Glomerular endothelial cell (primary cell): ENCODE data around the gene OR5D16. TPM values are rescaled to one million over a fixed set of nuclear protein-coding genes. Genes with fewer than 3 reads are reported as not detected.
"Not testable (repeated sequence)": the region's sequence is repeated elsewhere in the genome, so short reads cannot be mapped to it uniquely, and the experiment has no call there.

Experiments
- DNase-seq: peaks from one replicate; pipeline ENCODE4 v3.0.0-alpha.2; 2011; ENCODE audit warnings: low read depth, low spot score; ENCODE audit errors: extremely low read depth
- total RNA-seq: library from RNA; depleted of rRNA; stranded (reverse); fragments of >200 nt; gene quantifications from 2 replicates; pipeline ENCODE4 v1.2.3, GENCODE V29; 2015

OR5D16 gene
- total RNA-seq: not detected in 2 replicates

DNA sequence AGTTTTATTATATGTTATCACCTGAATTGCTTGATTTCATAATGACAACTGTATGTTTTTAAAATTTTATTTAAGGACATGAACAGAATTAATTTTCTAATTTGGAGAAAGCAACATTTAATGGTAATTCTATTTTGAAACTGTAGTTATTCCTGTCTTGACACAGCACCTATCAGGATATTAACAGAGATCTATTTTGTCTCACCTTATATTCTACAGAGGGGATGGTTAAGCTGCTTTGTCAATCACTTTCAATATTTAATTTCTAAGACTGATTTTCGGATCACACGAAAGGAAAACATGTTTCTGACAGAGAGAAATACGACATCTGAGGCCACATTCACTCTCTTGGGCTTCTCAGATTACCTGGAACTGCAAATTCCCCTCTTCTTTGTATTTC lies at the start of gene OR5D16:
TSS of gene OR5D16 (plus strand) at position 301 of the 400 bp plus-strand sequence. CDS start at position 301, 0 bp downstream.
- no peak for DNase-seq

GRCh38 chr11:55791606-55792005 lies 46.9 kb upstream of the OR5D16 start:
- no peak for DNase-seq

DNA sequence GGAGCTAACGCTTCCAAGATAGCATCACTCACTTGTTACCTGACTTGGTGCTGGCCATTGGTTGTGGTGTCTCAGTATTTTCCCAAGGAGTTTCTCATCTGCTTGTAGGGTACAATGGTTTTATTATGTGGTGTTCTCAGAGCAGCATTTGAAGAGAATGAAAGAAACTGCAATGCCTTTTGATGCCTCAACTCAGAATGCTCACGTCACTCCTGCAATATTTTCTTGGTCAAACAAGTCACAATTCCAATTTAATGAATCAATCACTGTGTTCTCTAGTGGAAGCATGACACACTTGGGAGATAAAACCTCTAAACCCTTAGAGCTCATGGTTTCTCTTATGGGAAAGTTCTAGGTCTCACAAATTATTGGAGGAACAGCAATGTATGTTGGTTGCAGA lies 45.2 kb upstream of the OR5D16 start:
- no peak for DNase-seq

DNA sequence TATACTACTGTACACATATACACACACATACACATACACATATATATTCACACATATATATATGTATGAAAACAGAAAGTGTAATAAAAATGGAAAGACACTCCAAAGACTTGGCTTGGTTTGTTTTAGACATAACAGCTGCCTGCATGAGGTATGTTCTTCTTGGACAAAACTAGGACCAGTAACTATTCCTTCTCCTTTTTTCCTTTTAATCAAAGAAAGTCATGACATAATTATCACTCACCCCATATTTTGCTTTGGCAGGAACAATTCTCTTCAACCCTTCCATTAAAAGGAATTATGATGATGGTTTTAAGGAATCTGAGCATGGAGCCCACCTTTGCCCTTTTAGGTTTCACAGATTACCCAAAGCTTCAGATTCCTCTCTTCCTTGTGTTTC lies 43.3 kb upstream of the OR5D16 start, which contains the start of gene OR5D14:
TSS of gene OR5D14 (plus strand) at position 301 of the 400 bp plus-strand sequence. CDS start at position 301, 0 bp downstream.
- no peak for DNase-seq

DNA sequence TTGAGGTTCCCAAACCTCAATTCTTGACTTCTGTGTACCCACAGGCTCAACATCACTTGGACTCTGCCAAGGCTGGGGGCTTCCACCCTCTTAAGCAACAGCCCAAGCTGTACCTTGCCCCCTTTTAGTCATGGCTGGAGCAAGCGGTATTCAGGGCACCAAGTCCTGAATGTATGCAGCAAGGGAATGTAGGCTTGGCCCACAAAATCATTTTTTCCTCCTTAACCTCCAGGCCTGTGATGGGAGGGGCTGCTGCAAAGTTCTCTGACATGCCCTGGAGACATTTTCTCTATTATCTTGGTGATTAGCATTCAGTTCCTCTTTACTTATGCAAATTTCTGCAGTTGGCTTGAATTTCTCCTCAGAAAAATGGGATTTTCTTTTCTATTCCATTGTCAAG lies 32.3 kb upstream of the OR5D16 start:
- DNase-seq: no peak

GRCh38 chr11:55811067-55811466 lies 27.5 kb upstream of the OR5D16 start, which contains the start of gene OR5L1:
TSS of gene OR5L1 (plus strand) at chr11:55811367. CDS start at chr11:55811467, 100 bp downstream.
- no peak for DNase-seq

GRCh38 chr11:55819330-55819729 lies 19.2 kb upstream of the OR5D16 start, which contains the start of gene OR5D18:
TSS of gene OR5D18 (plus strand) at chr11:55819630. CDS start at chr11:55819630, 0 bp downstream.
- DNase-seq: no peak

GRCh38 chr11:55826919-55827318 lies 11.6 kb upstream of the OR5D16 start, which contains the start of gene OR5L2:
TSS of gene OR5L2 (plus strand) at chr11:55827219. CDS start at chr11:55827219, 0 bp downstream.
- DNase-seq: no peak

DNA sequence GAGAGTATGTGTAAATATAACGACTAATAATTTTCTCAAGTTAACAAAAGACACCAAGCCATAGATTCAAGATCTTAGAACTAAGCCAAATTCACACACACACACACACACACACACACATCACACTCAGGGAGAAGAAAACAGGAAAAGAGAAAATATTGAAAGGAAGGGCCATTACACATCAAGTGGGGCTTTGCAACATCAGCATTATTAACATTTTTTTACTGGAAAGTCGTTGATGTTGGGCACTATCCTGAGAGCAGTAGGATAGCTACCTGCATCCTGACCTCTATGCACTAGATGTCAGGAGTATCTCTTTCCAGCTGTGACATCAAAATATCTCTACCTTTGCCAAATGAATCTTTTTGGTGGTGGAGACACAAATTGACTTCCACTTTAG lies 8.9 kb downstream of the OR5D16 start:
- no peak for DNase-seq

GRCh38 chr11:55849037-55849436 lies 10.5 kb downstream of the OR5D16 start:
- DNase-seq: no peak

GRCh38 chr11:55852141-55852540 lies 13.6 kb downstream of the OR5D16 start:
- DNase-seq: no peak

DNA sequence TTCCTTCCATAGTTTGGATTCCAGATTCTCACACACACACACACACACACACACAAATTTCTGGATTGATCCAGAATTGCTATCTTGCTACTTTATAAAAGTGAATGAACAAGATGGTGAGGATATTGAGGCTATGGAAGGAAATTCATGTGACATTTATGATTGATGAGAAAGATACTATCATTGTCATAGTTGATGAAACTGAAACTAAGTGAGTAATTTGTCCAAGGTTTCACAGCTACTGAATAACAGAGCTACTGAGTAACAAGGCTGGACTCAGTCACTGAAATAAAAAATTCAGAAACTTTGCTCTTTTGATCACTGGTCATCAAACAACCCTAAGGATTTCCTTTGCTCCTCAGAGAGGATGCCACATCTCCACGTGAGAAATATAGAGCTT lies 16.2 kb downstream of the OR5D16 start:
- no peak for DNase-seq

DNA sequence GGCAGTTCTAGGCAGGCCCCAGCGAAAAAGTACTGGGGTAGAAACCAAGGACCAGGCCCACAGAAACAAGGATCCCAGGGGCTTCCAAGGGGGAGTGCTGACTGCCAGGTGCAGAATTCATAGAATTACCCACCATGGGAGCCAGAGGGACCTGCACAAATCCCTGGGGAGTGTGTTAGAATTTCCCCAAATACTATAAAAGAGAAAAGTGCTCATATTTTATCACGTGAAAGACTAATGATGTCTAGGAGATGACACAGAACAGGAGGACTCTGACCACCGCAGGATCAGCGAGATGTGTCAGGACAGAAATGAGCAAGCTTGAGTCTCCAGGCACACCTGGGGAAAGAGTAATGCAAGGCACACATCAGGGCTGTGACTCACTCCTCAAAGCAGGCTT lies 28.8 kb downstream of the OR5D16 start:
- not testable (repeated sequence) for DNase-seq

DNA sequence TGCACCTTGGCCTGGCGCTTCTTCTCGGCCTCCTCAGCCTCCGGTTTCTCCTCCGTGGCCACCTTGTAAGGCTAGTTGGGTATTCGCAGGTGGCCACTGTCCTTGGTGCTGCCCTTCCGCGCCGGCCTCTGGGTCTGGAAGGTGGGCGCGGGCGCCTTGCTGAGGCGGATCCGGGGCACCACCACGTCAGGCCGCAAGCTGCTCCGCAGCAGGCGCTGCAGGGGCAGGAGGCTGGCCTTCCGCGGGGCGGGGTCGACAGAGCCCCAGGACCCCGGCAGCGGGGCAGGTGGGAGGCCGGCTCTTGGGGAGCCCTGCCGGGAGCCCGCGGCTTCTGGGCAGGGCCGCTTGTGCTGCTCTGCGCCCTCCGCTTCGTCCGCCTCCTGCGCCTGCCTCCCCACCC lies 34.2 kb downstream of the OR5D16 start:
- not testable (repeated sequence) for DNase-seq

DNA sequence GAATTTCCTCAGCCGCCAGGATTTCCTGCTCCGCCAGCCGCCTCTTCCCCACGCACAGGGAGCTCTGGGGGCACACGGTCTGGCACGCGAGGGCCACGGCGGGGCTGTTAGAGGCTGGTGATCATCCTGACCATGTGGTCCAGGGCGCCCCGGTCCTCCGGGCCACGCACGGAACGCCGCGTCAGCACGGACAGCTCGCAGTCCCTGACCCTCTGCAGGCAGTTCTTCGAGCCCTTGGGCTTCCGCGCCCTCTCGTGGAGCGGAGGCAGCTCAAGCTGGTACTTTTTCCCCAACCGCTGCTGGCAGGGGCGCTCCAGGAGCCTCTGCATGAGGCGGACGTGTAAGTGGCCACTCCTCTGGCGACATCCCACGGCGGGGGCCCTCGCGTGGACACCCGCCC lies 34.6 kb downstream of the OR5D16 start:
- not testable (repeated sequence) for DNase-seq

DNA sequence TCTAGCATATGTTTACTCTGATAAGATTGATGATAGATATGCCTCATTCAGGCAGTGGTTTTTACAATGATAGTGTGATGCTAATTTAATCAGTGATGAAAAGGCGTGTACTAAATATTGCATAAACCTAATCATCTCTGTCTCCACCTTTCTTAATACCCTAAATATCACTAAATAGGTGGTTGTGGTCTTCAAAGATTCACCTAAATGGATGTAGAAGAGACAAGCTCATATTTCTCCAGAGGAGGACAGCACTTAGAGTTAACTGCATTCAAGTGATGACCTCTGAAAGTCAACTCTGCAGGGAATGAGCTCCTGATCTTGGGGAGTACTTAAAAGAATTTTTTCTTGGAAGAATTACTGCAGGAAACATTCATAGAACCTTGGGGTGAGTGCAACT lies 44.4 kb downstream of the OR5D16 start, which contains the start of gene TRIM51:
TSS of gene TRIM51 (plus strand) at position 301 of the 400 bp plus-strand sequence. CDS start 2,132 bp downstream, outside the sequence.
- DNase-seq: not testable (repeated sequence)

- not testable (repeated sequence) for DNase-seq
Observed at GRCh38 chr11:55884995-55885394, 46.4 kb downstream of the OR5D16 start.

DNA sequence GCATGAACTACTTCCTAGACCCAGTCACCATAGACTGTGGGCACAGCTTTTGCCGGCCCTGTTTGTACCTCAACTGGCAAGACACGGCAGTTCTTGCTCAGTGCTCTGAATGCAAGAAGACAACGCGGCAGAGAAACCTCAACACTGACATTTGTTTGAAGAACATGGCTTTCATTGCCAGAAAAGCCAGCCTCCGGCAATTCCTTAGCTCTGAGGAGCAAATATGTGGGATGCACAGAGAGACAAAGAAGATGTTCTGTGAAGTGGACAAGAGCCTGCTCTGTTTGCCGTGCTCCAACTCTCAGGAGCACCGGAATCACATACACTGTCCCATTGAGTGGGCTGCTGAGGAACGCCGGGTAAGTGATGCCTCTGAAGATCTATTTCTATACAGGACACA lies 46.9 kb downstream of the OR5D16 start:
- DNase-seq: not testable (repeated sequence)

Other genes with a start within 250 kb of the OR5D16 start
- not detected in 2 replicates for gene OR4C11, start 231.1 kb upstream of the OR5D16 start, total RNA-seq
- gene OR4P4, start 203.6 kb upstream of the OR5D16 start, total RNA-seq: not detected in 2 replicates
- gene OR4S2, start 190.4 kb upstream of the OR5D16 start, total RNA-seq: not detected in 2 replicates
- gene OR4C6, start 176.6 kb upstream of the OR5D16 start, total RNA-seq: not detected in 2 replicates
- gene OR5D13, start 65.3 kb upstream of the OR5D16 start, total RNA-seq: not detected in 2 replicates
- not detected in 2 replicates for gene OR5D14, start 43.2 kb upstream of the OR5D16 start, total RNA-seq
- gene OR5L1, start 27.4 kb upstream of the OR5D16 start, total RNA-seq: not detected in 2 replicates
- not detected in 2 replicates for gene OR5D18, start 19.1 kb upstream of the OR5D16 start, total RNA-seq
- not detected in 2 replicates for gene OR5L2, start 11.5 kb upstream of the OR5D16 start, total RNA-seq
- not detected in 2 replicates for gene TRIM51, start 44.5 kb downstream of the OR5D16 start, total RNA-seq
- not detected in 2 replicates for gene OR5W2, start 75.8 kb downstream of the OR5D16 start, total RNA-seq
- gene OR5I1, start 97.6 kb downstream of the OR5D16 start, total RNA-seq: not detected in 2 replicates
- not detected in 2 replicates for gene OR10AG1, start 131.2 kb downstream of the OR5D16 start, total RNA-seq
- gene OR5F1, start 155.9 kb downstream of the OR5D16 start, total RNA-seq: not detected in 2 replicates
- gene OR5AS1, start 188.9 kb downstream of the OR5D16 start, total RNA-seq: not detected in 2 replicates